G401 (cell line): Measurements from ENCODE around the gene SH3PXD2A. TPM values are rescaled to one million over a fixed set of nuclear protein-coding genes. Genes with fewer than 3 reads are reported as not detected.
A peak's percentile ranks its signal among the peaks of the same experiment; 100 is the strongest.
"Not testable (repeated sequence)": the region's sequence is repeated elsewhere in the genome, so short reads cannot be mapped to it uniquely, and the experiment has no call there.

Experiments
- DNase-seq: peaks from one replicate; pipeline ENCODE4 v3.0.0-alpha.2; 2015; ENCODE audit warnings: low spot score
- in situ Hi-C: cut with HindIII; loops from 2 replicates; pipeline ENCODE4 v1.10.0; 2016; ENCODE audit warnings: low sequenced_read_pairs, mixed read lengths
- total RNA-seq: library from RNA; depleted of rRNA; stranded (reverse); fragments of >200 nt; shearing (Covaris generic); gene quantifications from 2 replicates; pipeline ENCODE4 v1.2.3, GENCODE V29; 2014

The SH3PXD2A gene
- total RNA-seq, 1 experiment from 2014 or later = 19.1 TPM

GRCh38 chr10:103668351-103669242 lies 186.8 kb downstream of the SH3PXD2A start:
- in situ Hi-C loops = no loop called here
- DNase-seq = peak; percentile 51

GRCh38 chr10:103667356-103667755 lies 188.0 kb downstream of the SH3PXD2A start:
- in situ Hi-C loops = no loop called here
- DNase-seq = no peak

DNA sequence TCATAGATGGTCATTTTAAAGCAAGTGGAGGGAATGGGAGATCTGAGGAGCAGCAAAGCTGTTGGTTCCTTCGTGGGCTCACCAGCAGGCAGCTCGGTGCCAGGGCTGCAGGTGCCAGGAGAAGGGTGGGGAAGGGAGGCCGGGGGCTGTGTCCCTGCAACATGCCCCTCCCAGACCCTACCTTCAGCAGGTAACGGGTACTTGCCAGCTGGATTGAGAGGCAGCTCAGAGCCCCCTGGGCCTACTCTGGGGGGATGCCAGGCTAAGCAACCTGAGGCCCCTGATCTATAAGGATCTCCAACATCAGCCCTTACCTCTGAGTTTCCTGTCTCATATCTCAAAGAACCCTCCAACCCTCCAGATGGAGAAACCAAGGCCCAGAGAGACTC lies 188.6 kb downstream of the SH3PXD2A start:
- in situ Hi-C loops = no loop called here
- no peak for DNase-seq

GRCh38 chr10:103666087-103666761 lies 189.2 kb downstream of the SH3PXD2A start:
- in situ Hi-C loops = no loop called here
- peak; percentile 45 for DNase-seq

DNA sequence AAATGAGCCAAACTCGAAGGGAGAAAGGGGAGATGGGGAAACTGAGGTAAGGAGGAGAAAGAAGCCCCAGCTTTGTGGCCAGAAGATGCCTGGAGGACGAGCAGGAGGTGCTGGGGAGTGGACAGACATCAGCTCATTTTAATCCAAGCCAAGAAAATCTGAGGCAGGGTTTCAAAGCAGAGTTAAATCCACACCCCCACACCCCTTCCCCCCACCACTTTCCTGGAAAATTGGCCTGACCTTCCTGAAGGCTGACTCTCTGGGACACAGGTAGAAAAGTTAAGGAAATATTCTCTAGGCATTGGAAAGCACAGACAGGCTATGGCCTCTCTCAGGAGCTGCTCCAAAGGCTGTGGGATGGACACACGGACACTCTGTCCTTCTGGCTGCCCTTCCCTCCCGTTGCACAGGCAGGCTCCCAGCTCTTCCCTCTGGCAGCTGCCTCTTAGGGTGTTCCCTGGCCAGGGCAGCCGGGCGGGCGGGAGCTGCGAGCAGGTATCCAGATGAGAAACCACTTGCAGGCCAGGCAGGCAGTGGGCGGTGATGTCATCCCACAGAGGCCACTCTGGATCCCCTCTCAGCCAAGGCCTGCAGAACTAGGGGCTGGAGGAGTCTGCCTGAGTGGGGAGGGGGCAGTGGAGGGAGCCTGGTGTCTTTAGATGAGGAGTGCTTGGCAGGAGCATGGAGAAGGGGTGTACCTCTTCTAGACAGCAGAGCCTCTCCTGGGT lies 190.1 kb downstream of the SH3PXD2A start:
- in situ Hi-C loops = no loop called here

DNA sequence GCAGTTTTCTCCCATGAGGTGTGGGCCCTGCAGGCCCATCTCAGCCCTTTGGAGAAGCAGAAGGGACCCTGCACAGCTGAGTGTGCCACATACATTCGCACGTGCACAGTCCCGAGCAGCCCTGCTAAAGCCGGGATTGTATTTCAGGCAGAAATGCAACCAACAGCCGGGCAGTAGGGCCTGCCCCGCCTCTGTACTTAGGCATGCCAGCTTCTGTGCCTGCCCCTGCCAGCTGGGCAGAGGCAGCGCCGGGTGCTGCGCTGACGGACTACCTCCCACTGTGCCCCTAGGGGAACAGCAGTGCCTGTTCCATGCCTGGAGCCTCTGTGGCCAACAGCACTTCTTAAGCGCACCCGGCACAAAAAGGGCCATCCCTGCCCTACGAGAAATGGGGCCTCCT lies 191.6 kb downstream of the SH3PXD2A start:
- in situ Hi-C loops = no loop called here
- peak; percentile 25 for DNase-seq

More for the DNA sequence above, 190.1 kb downstream of the SH3PXD2A start:
- no peak for DNase-seq

- DNase-seq = no peak
- in situ Hi-C loops = no loop called here
Measured at GRCh38 chr10:103663236-103663635, 192.1 kb downstream of the SH3PXD2A start.

DNA sequence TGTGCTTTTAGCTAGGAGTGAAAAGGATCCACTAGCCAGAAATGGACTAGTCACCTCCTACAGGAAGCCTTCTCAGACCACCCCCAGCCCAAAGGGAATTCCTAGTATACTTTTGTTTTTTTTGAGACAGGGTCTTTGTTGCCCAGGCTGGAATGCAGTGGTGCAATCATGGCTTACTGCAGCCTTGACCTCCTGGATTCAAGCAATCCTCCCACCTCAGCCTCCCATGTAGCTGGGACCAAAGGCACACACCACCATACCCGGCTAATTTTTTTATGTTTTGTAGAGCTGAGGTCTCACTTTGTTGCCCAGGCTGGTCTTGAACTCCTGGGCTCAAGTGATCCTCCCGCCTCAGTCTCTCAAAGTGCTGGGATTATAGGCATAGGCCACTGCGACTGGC lies 192.7 kb downstream of the SH3PXD2A start:
- DNase-seq, in situ Hi-C loops: not testable (repeated sequence)

GRCh38 chr10:103661198-103661950 lies 194.0 kb downstream of the SH3PXD2A start:
- peak; percentile 50 for DNase-seq
- in situ Hi-C loops = no loop called here

DNA sequence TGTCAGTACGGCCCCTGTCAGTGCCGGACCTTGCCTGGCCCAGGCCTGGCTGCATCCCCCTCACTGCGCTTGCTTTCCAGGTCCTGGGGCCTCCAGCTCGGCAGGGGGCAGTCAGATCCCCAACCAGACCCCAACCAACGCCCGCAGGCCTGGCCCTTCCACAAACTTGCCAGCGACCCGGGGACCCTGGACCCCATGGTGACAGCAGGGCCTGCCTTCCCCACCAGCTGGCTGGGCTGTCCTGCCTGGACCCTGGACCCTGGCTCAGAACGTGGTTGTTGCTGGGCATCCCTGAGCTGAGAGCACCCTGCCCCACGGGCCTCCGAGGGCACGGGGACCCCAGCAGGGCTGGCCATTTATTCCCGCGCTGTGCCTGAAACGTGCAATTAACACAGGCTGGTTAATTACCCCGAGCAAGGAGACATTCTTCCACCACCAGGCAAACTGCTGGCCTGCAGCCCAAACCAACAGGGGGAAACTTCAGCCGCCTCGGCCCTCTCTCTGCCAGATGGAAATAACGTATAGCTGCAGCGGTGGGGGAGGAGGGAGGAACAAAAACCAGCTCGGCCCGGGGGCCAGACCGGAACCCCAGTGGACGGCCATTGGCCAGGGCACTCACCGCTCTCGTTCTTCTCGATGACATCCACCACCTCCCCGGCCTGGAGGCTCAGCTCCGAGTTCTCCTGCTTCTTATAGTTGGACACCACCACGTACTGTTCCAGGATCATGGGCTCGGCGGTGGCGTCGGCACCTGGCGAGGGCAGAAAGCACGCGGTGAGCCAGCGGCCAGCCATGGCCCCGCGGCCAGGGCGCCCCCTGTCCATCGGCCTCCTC lies 194.8 kb downstream of the SH3PXD2A start:
- DNase-seq = peak; percentile 46
- in situ Hi-C loops = no loop called here

GRCh38 chr10:103659674-103660363 lies 195.6 kb downstream of the SH3PXD2A start:
- peak; percentile 85 for DNase-seq
- in situ Hi-C loops = no loop called here

GRCh38 chr10:103658049-103658577 lies 197.3 kb downstream of the SH3PXD2A start:
- no peak for DNase-seq
- in situ Hi-C loops = no loop called here

GRCh38 chr10:103657061-103657591 lies 198.2 kb downstream of the SH3PXD2A start:
- in situ Hi-C loops = no loop called here
- no peak for DNase-seq

- DNase-seq = no peak
- in situ Hi-C loops = no loop called here
Measured at GRCh38 chr10:103654925-103655324, 200.5 kb downstream of the SH3PXD2A start.

DNA sequence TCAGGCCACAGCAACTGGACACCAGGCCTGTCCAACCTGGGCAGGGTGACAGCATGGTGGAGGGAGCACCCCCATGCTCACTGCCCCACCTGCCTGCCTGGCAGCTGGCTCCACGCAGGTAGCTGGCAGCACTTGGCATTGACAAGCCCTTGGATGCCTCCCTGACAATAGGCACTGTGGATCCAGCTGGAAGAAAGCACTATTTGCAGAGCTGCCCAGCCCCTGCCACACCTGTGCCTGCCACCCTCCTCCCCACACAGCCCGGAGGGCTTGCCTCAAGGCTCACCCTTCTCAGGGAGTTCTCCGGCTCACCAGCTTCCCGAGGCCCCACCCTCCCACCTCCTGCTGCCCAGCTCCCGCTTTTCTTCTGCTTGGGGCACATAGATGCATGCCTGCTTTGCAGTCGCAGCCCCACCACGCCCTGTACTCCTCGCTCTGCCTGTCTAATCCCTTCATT lies 201.8 kb downstream of the SH3PXD2A start:
- in situ Hi-C loops = no loop called here
- DNase-seq = peak; percentile 88

DNA sequence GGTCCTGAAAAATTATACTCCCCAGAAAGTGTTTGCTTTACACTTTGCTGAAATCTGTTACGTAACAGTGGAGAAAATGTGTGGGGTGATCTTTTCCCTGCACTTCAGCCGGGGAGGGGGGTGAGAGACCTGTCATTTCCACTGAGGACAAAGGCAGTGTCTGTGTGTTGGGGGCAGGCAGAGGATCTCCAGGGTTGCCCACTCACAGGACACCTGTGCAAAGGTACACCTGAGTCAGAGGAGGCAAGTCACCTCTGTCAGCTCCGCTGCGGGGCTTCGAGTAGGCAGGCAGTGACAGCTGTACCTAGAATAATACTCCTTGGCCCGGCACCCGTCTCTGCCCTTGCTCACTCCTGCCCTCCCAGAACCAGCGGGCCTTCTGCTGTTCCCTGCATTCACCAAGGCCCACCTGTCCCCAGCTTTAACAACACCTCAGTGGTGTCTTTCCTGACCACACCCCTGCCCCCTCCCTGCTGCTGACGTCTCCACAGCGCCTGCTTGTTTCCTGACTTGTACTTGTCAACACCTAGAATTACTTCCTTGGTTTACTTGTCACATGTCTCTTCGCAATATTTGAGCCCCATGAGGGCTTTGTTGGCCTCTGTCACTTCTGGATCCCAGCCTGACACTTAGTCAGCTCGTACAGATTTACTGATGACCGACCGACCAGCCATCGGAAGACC lies 202.6 kb downstream of the SH3PXD2A start:
- DNase-seq = peak; percentile 53
- in situ Hi-C loops = no loop called here
